ENCODE measurements around the gene DCAF11.

The DCAF11 gene

DNA sequence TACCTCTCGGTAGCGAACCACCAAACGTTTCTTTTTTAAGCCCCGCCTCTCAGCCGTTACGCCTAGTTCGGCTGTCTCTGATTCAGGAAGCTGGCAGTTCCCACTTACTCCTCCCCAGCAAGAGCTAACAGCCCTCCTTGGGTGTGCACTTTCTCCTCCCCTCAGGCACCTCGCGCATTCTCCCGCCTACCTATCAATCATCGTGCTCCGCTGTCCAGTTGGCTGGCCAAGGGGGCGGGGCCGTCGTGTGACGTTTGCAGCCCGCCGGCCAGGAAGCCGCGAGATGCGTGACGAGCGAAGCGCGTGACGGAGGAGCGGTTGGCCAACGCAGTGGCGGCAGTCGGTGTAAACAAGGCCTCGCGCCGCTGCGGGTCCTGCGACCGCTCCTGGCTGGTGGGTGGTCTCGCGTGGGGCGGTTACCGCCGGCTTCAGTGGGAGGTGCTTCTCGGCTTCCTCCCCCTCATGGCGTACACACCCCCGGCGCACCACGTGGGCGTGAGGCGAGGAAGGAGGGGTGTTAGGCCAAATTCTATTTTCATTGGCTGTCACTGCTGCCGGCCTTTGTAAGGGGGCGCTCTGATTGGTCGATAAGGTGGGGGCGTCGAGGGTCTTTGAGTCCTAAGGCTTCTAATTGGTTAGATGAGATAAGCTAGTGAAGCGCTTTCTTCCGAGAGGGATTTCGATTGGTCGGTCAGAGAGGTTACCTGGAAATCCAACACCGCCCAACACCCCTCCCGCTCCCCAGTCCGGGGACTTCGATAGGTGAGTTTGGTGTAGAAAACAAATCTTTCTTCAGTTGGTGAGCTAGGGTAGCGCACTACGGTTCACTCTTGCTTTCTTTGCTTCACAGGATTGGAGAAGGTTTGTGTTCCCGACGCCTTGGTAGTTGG lies at the start of gene DCAF11, which contains the start of gene NRL:
Gene DCAF11, plus strand, starts transcription at position 246 of the 890 bp plus-strand sequence. CDS start 818 bp downstream, outside the sequence.
Gene NRL, minus strand, starts transcription at position 418 of the 890 bp plus-strand sequence. CDS start 32,101 bp downstream, outside the sequence.
- TF ChIP-seq GATA3 (IDR thresholded peaks at IDR 0.05; ENCODE audit: low read depth, low read length), result no peak
- TF ChIP-seq GATA2 (IDR thresholded peaks at IDR 0.05; ENCODE audit: low read depth, low read length), result no peak

DNA sequence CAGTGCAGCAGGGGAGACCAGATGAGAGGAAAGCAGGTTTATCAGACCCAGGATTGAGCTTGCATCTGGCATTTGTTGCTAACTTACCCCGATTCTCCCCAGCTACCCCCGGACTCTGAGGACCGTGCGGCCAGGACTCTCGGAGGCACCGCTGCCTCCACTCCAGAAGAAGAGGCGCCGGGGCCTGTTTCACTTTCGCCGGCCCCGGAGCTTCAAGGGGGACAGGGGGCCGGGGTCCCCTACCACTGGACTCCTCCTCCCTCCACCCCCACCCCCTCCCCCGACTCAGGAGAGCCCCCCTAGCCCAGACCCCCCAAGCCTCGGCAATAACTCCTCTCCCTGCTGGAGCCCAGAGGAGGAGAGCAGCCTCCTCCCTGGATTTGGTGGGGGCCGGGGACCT lies 49.7 kb upstream of the DCAF11 start:
- TF ChIP-seq GATA2 (IDR thresholded peaks at IDR 0.05; ENCODE audit: low read depth, low read length) (no peak), GATA3 (IDR thresholded peaks at IDR 0.05; ENCODE audit: low read depth, low read length) (no peak)

GRCh38 chr14:24065408-24065807 lies 49.2 kb upstream of the DCAF11 start:
- TF ChIP-seq GATA2 (IDR thresholded peaks at IDR 0.05; ENCODE audit: low read depth, low read length), result no peak
- no peak for TF ChIP-seq GATA3 (IDR thresholded peaks at IDR 0.05; ENCODE audit: low read depth, low read length)

- no peak for TF ChIP-seq GATA3 (IDR thresholded peaks at IDR 0.05; ENCODE audit: low read depth, low read length)
- no peak for TF ChIP-seq GATA2 (IDR thresholded peaks at IDR 0.05; ENCODE audit: low read depth, low read length)
These were observed 48.0 kb upstream of the DCAF11 start for GRCh38 chr14:24066496-24067132.

DNA sequence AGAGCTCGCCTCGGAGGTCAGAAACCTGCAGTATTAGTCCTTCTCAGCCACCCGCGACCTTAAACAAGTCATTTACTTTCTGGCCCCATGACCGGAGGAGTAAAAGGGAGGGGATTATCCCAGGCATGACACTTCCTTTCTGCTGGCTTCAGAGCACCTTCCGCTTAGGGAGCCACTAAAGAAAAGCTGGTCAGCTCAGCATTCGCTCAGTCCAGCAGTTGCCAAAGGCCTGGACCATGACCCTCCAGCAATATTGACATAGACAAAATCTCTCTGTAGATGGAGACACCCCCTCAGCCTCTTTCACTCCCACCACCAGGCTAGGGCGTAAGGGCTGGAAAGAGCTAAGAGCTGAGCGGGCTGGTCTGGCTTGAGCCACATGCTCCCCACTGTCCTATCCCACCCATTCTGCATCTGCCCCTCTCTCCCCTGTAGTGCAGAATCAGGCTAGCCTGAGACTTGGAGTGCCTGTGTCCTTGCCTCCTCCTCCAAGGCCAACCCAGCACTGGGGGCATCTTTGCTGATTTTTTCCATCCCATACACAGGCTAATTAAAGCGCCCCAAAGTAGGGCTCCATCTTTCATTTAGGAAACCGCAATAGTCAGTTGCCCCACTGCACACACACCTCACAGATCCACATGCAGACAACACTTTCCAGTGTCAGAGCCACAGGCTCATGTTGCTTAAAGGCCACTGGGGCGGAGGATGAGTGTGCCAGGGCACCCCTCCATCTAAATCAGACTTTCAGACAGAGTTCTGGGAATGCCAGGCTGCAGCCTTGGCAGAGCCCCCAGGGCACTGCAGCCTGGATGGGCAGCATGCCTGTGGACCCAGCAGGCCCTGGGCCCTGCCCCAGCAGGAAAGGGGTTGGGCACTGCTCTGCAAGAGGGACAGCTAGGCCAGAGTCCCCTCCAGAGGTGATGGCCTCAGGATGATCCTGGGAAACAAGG lies 47.2 kb upstream of the DCAF11 start:
- TF ChIP-seq GATA3 (IDR thresholded peaks at IDR 0.05; ENCODE audit: low read depth, low read length) (no peak), GATA2 (IDR thresholded peaks at IDR 0.05; ENCODE audit: low read depth, low read length) (no peak)

GRCh38 chr14:24068711-24069410 lies 45.7 kb upstream of the DCAF11 start:
- TF ChIP-seq GATA3 (IDR thresholded peaks at IDR 0.05; ENCODE audit: low read depth, low read length) (no peak), GATA2 (IDR thresholded peaks at IDR 0.05; ENCODE audit: low read depth, low read length) (no peak)

DNA sequence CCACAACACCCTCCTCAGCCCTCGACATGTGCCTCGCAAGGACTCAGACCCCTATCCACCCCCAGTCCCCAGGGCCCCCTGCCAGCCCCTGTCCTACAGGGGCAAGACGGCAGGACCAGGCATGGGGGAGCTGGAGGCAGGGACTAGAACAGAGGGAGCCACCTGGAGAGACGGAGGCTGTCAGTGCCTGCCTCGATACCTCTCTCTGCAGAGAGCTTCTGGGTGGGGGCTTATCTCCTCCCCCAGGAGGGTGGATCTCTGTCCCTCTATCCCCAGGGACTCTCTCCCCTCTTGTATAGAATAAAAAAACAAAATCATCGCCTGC lies 45.2 kb upstream of the DCAF11 start:
- TF ChIP-seq GATA2 (IDR thresholded peaks at IDR 0.05; ENCODE audit: low read depth, low read length) (no peak), GATA3 (IDR thresholded peaks at IDR 0.05; ENCODE audit: low read depth, low read length) (no peak)

GRCh38 chr14:24070285-24071143 lies 44.1 kb upstream of the DCAF11 start:
- no peak for TF ChIP-seq GATA2 (IDR thresholded peaks at IDR 0.05; ENCODE audit: low read depth, low read length)
- no peak for TF ChIP-seq GATA3 (IDR thresholded peaks at IDR 0.05; ENCODE audit: low read depth, low read length)

- TF ChIP-seq GATA2 (IDR thresholded peaks at IDR 0.05; ENCODE audit: low read depth, low read length) (no peak), GATA3 (IDR thresholded peaks at IDR 0.05; ENCODE audit: low read depth, low read length) (no peak)
These were observed 43.4 kb upstream of the DCAF11 start, which contains the start of gene CPNE6 for GRCh38 chr14:24071144-24071697. Gene CPNE6, plus strand, starts transcription at chr14:24071562. Its CDS starts 1,375 bp downstream, at chr14:24072937.

- TF ChIP-seq GATA2 (IDR thresholded peaks at IDR 0.05; ENCODE audit: low read depth, low read length) (no peak), GATA3 (IDR thresholded peaks at IDR 0.05; ENCODE audit: low read depth, low read length) (no peak)
These were observed 42.6 kb upstream of the DCAF11 start for GRCh38 chr14:24071836-24072430.

- TF ChIP-seq GATA2 (IDR thresholded peaks at IDR 0.05; ENCODE audit: low read depth, low read length) (no peak), GATA3 (IDR thresholded peaks at IDR 0.05; ENCODE audit: low read depth, low read length) (no peak)
These were observed 42.1 kb upstream of the DCAF11 start for GRCh38 chr14:24072436-24072835.
